ENCODE results near the gene TACC2. TPM values are rescaled to one million over a fixed set of nuclear protein-coding genes. Genes with fewer than 3 reads are reported as not detected.
A peak's percentile ranks its signal among the peaks of the same experiment; 100 is the strongest.

TACC2 gene
- total RNA-seq, 4 donors from 2014 or later = 105 to 334 (median 235) TPM

- Histone ChIP-seq H3K4me1 (peaks cover 26 to 46% of the 10 kb centered on the region in 2 donors), H3K27ac (peak overlapping the region; percentile 94 to 98 (median 96)), H3K9me3 (no peaks in the 10 kb centered on the region), H3K27me3 (no peaks in the 10 kb centered on the region), H3K4me3 (no peak overlapping the region), H3K36me3 (no peaks in the 10 kb centered on the region)
- in situ Hi-C loops (cut with MboI; ENCODE audit: low sequenced_read_pairs in 4 of 4) = no loop called here
- ATAC-seq (no peak), DNase-seq (no peak)
- TF ChIP-seq POLR2A (IDR thresholded peaks at IDR 0.05) (no peak), CTCF (IDR thresholded peaks at IDR 0.05 in 4 of 5, conservative IDR thresholded peaks at IDR 0.05 in 1 of 5) (no peak)
- intact Hi-C loops (cut with DNase I; ENCODE audit: low total_unique reads) = no loop called here
These were observed 12.7 kb downstream of the TACC2 start for GRCh38 chr10:122001698-122002097.

GRCh38 chr10:122007415-122007814, 18.5 kb downstream of the TACC2 start:
- peak overlapping the region; percentile 94 to 98 (median 97) for H3K27ac ChIP-seq
- H3K36me3 ChIP-seq = no peaks in the 10 kb centered on the region
- no peaks in the 10 kb centered on the region for H3K27me3 ChIP-seq
- in situ Hi-C loops (cut with MboI; ENCODE audit: low sequenced_read_pairs in 4 of 4) (no loop called here), intact Hi-C loops (cut with DNase I; ENCODE audit: low total_unique reads) (no loop called here)
- ATAC-seq = no peak
- DNase-seq = no peak
- no peak overlapping the region for H3K4me3 ChIP-seq
- H3K4me1 ChIP-seq = peaks cover 35 to 43% of the 10 kb centered on the region in 2 donors
- no peaks in the 10 kb centered on the region for H3K9me3 ChIP-seq
- TF ChIP-seq POLR2A (IDR thresholded peaks at IDR 0.05) = no peak
- TF ChIP-seq CTCF (IDR thresholded peaks at IDR 0.05 in 4 of 5, conservative IDR thresholded peaks at IDR 0.05 in 1 of 5) = no peak

GRCh38 chr10:122010405-122011050, 21.6 kb downstream of the TACC2 start:
- in situ Hi-C loops (cut with MboI; ENCODE audit: low sequenced_read_pairs in 4 of 4) (no loop called here), intact Hi-C loops (cut with DNase I; ENCODE audit: low total_unique reads) (no loop called here)
- ATAC-seq = peak in 1 of 2 donors; percentile 47
- Histone ChIP-seq H3K36me3 (no peaks in the 10 kb centered on the region), H3K4me1 (peaks cover 56 to 65% of the 10 kb centered on the region in 2 donors), H3K27me3 (no peaks in the 10 kb centered on the region), H3K27ac (peak overlapping the region; percentile 94 to 98 (median 97)), H3K4me3 (no peak overlapping the region), H3K9me3 (no peaks in the 10 kb centered on the region)
- DNase-seq = peak in 1 of 2 donors; percentile 74
- TF ChIP-seq CTCF (IDR thresholded peaks at IDR 0.05 in 4 of 5, conservative IDR thresholded peaks at IDR 0.05 in 1 of 5) (no peak), POLR2A (IDR thresholded peaks at IDR 0.05) (no peak)

GRCh38 chr10:122012731-122013130, 23.8 kb downstream of the TACC2 start:
- in situ Hi-C loops (cut with MboI; ENCODE audit: low sequenced_read_pairs in 4 of 4) = no loop called here
- TF ChIP-seq POLR2A (IDR thresholded peaks at IDR 0.05) = no peak
- TF ChIP-seq CTCF (IDR thresholded peaks at IDR 0.05 in 4 of 5, conservative IDR thresholded peaks at IDR 0.05 in 1 of 5) = no peak

More at GRCh38 chr10:122012731-122013130, 23.8 kb downstream of the TACC2 start:
- ATAC-seq (peak in 1 of 2 donors; percentile 18), DNase-seq (peak in 1 of 2 donors; percentile 57)
- peaks cover 64 to 65% of the 10 kb centered on the region in 2 donors for H3K4me1 ChIP-seq
- H3K27ac ChIP-seq = peak overlapping the region; percentile 94 to 98 (median 97)
- no peaks in the 10 kb centered on the region for H3K27me3 ChIP-seq
- H3K9me3 ChIP-seq = no peaks in the 10 kb centered on the region
- no peaks in the 10 kb centered on the region for H3K36me3 ChIP-seq
- intact Hi-C loops (cut with DNase I; ENCODE audit: low total_unique reads) = no loop called here
- H3K4me3 ChIP-seq = peak overlapping the region in 2 of 4 donors; percentile 18 to 19

Measured in gastrocnemius medialis (tissue), 4 donors.